ENCODE measurements around the gene POFUT2. TPM values are rescaled to one million over a fixed set of nuclear protein-coding genes. Genes with fewer than 3 reads are reported as not detected.

Gene POFUT2
- total RNA-seq, 4 donors from 2014 or later = 6.2 to 49.7 (median 24.6) TPM

- Histone ChIP-seq H3K27ac (peak overlapping the region; percentile 86 to 89), H3K9me3 (no peaks in the 10 kb centered on the region), H3K27me3 (no peaks in the 10 kb centered on the region), H3K4me1 (peaks cover 12 to 29% of the 10 kb centered on the region in 2 donors), H3K4me3 (no peak overlapping the region), H3K36me3 (no peaks in the 10 kb centered on the region)
- intact Hi-C loops (cut with DNase I; ENCODE audit: low total_unique reads) = loop anchor here (2.0 kb wide), 1 partner anchor 149 kb away; no protein-coding TSS in a partner anchor
- DNase-seq = no peak
- TF ChIP-seq POLR2A (IDR thresholded peaks at IDR 0.05) (no peak), CTCF (IDR thresholded peaks at IDR 0.05) (no peak)
Measured at GRCh38 chr21:45291613-45292398, 4.1 kb upstream of the POFUT2 start.

GRCh38 chr21:45290948-45291612 lies 3.4 kb upstream of the POFUT2 start:
- Histone ChIP-seq H3K4me3 (no peak overlapping the region), H3K27ac (peak overlapping the region; percentile 2 to 89), H3K4me1 (peaks cover 12 to 33% of the 10 kb centered on the region in 2 donors), H3K27me3 (no peaks in the 10 kb centered on the region), H3K36me3 (no peaks in the 10 kb centered on the region), H3K9me3 (no peaks in the 10 kb centered on the region)
- intact Hi-C loops (cut with DNase I; ENCODE audit: low total_unique reads) = no loop called here
- peak in 1 of 2 donors; percentile 44 for DNase-seq
- TF ChIP-seq POLR2A (IDR thresholded peaks at IDR 0.05) (no peak), CTCF (IDR thresholded peaks at IDR 0.05) (no peak)

- Histone ChIP-seq H3K27me3 (no peaks in the 10 kb centered on the region), H3K36me3 (no peaks in the 10 kb centered on the region), H3K4me1 (peaks cover 12 to 33% of the 10 kb centered on the region in 2 donors), H3K9me3 (no peaks in the 10 kb centered on the region), H3K27ac (no peak overlapping the region), H3K4me3 (no peak overlapping the region)
- no peak for DNase-seq
- intact Hi-C loops (cut with DNase I; ENCODE audit: low total_unique reads) = no loop called here
- TF ChIP-seq POLR2A (IDR thresholded peaks at IDR 0.05) = no peak
- no peak for TF ChIP-seq CTCF (IDR thresholded peaks at IDR 0.05)
Measured at GRCh38 chr21:45289655-45290515, 2.2 kb upstream of the POFUT2 start.

GRCh38 chr21:45289134-45289533 lies 1.4 kb upstream of the POFUT2 start:
- intact Hi-C loops (cut with DNase I; ENCODE audit: low total_unique reads) = no loop called here
- peaks cover 12 to 33% of the 10 kb centered on the region in 2 donors for H3K4me1 ChIP-seq
- TF ChIP-seq CTCF (IDR thresholded peaks at IDR 0.05) (no peak), POLR2A (IDR thresholded peaks at IDR 0.05) (no peak)
- no peaks in the 10 kb centered on the region for H3K36me3 ChIP-seq
- no peak for DNase-seq
- no peak overlapping the region for H3K4me3 ChIP-seq
- H3K27me3 ChIP-seq = no peaks in the 10 kb centered on the region
- no peaks in the 10 kb centered on the region for H3K9me3 ChIP-seq
- H3K27ac ChIP-seq = no peak overlapping the region
